Stimulated activated CD8-positive, alpha-beta memory T cell treated with anti-CD3 and anti-CD28 coated beads, Interleukin-7, amount 100 ng/mL, for 48 hours (primary cell): ENCODE data around the gene FAM174A.

Source experiments
- DNase-seq, 2 donors: peaks; one replicate each; pipeline ENCODE4 v3.0.0-alpha.2; 2020; ENCODE audit warnings: low read depth in 1 of 2; ENCODE audit errors: extremely low read depth in 1 of 2

The FAM174A gene

GRCh38 chr5:100535060-100536005, at the start of gene FAM174A:
FAM174A (plus strand) TSS chr5:100535374; CDS start chr5:100535531, 157 bp downstream.
- peak; percentile 74 to 89 for DNase-seq

GRCh38 chr5:100493996-100494395, 41.2 kb upstream of the FAM174A start:
- no peak for DNase-seq

GRCh38 chr5:100496296-100496695, 38.9 kb upstream of the FAM174A start:
- no peak for DNase-seq

GRCh38 chr5:100502684-100503083, 32.5 kb upstream of the FAM174A start:
- no peak for DNase-seq

- no peak for DNase-seq
These were observed 29.0 kb upstream of the FAM174A start for GRCh38 chr5:100505984-100506670.

- no peak for DNase-seq
These were observed 18.9 kb upstream of the FAM174A start for GRCh38 chr5:100516285-100516684.

GRCh38 chr5:100517301-100517974, 17.7 kb upstream of the FAM174A start:
- DNase-seq = no peak

- DNase-seq = no peak
These were observed 16.8 kb upstream of the FAM174A start for GRCh38 chr5:100518377-100518776.

GRCh38 chr5:100519075-100519474, 16.1 kb upstream of the FAM174A start:
- no peak for DNase-seq

GRCh38 chr5:100520348-100520747, 14.8 kb upstream of the FAM174A start:
- DNase-seq = no peak

- DNase-seq = no peak
These were observed 2.8 kb downstream of the FAM174A start for GRCh38 chr5:100537946-100538345.

GRCh38 chr5:100539519-100539918, 4.3 kb downstream of the FAM174A start:
- DNase-seq = no peak

GRCh38 chr5:100542086-100542485, 6.9 kb downstream of the FAM174A start:
- no peak for DNase-seq

GRCh38 chr5:100546001-100546400, 10.8 kb downstream of the FAM174A start:
- no peak for DNase-seq

- DNase-seq = no peak
These were observed 15.4 kb downstream of the FAM174A start for GRCh38 chr5:100550531-100551051.

GRCh38 chr5:100551183-100551582, 16.0 kb downstream of the FAM174A start:
- no peak for DNase-seq

GRCh38 chr5:100553209-100553608, 18.0 kb downstream of the FAM174A start:
- DNase-seq = no peak

GRCh38 chr5:100560860-100561259, 25.7 kb downstream of the FAM174A start:
- DNase-seq = no peak

- no peak for DNase-seq
These were observed 27.6 kb downstream of the FAM174A start for GRCh38 chr5:100562821-100563220.

- DNase-seq = no peak
These were observed 31.4 kb downstream of the FAM174A start for GRCh38 chr5:100566382-100567141.
